SIG-M5 treated with dmso at 0.1 percent for 504 hours (cell line): ENCODE measurements around the gene CFAP410.

ENCODE experiments used
- DNase-seq: peaks from one replicate; lab custom pipeline; 2025; ENCODE audit not compliant: unreplicated experiment; lab: John Stamatoyannopoulos, UW

Gene CFAP410

DNA sequence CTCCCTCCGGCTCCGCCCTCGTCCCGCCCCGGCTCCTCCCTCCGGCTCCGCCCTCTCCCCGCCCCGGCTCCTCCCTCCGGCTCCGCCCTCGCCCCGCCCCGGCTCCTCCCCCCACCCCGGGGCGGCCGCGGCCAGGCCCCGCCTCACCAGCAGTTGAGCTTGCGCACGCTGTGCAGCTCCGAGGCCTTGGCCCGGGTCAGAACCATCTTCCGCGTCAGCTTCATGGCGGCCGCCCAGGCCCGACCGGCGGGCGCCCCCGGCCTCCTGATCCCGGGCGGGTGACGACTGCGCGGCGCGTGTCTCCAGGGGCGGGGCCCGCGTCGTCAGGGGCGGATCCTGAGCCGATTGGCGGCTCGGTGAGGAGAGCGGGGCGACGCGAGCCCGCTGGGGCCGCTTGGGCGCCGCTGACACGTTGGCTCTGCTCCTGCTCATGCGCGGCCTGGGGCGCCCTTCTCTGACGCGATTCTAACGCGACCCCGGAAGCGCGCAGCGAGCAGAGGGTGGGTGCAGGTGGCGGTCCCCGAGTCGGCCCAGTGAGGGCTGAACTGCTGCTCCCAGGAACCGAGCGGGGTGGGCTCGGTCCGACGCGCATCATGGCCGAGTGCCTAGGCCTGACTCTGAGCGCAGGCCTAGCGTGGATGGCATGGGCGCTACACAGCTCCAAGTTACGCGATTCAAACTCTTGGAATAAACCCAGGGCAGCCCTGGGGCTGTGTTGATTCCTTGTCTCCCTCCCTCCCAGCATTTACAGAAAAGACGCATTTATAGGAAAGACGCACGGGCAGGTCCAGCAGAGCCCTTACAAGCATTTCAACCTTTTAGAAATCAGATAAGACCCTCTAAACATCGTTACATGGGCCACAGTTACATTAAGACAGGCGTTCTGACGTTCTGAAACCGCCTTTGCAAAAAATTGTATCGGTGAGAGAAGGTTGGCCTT lies at the start of gene CFAP410:
Gene CFAP410, minus strand, starts transcription at position 420 of the 940 bp plus-strand sequence. Its CDS starts 196 bp downstream, at position 224.
- peak; percentile 94 for DNase-seq

DNA sequence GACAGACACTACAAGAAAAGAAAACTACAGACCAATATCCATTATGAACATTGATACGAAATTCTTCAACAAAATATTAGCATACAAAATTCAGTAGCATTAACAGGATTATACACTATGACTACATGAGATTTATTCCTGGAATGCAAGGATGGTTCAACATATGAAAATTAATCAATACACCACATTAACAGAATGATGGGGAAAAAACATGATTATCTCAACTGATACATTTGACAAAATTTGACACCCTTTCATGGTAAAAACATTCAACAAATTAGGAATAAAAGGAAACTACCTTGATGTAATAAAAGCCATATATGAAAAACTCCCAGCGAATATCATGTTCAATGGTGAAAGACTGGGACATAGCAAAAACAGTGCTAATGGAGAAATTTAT lies 45.8 kb upstream of the CFAP410 start:
- DNase-seq: no peak

DNA sequence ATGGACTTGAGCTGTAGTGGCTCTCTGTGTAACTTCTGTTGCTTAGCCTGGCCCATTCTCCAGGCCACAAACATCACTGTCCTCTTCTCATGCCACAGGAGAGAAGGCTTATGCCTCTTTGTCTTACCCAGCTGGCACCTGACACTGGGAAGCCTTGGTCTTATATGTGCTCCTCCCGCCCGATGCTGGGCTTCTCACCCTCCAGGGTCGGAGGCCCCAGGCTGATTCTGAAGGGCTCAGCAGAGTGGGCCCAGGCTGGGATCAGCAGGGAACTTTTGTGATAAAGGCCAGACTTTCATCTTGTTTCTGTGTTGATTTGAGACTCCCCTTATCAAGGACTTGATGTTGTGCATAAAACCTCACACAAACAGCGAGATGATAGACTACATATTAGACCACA lies 44.0 kb upstream of the CFAP410 start:
- DNase-seq: no peak

DNA sequence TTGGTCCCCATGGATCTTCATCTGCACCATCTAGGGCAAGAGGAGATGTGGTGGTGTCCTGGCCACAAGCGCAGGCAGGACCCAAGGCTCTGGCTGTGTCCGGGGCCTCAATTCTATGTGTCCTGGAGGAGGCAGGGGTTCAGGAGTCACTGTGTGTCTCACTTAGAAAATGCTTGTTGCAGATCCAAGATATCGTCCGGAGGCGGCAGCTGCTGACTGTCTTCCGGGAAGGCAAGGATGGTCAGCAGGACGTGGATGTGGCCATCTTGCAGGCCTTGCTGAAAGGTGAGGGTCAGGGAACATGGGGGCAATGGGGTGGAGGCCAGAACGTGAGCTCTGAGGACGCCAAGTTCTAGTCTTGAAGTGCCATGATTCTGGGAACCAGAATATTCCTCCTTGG lies 43.3 kb upstream of the CFAP410 start:
- DNase-seq: no peak

DNA sequence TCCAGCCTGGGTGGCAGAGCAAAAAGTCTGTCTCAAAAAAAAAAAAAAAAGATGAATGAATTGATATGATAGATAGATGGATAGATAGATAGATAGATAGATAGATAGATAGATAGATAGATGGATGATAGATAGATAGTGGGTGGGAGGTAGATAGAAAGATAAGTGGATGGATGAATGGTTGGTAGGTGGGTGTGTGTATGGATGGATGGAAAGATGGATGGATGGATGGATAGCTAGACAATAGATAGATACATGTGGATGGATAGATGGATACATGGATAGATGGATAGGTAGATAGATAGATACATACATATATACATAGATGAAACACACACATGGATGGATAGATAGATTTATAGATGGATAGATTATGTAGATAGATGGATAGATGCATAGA lies 42.7 kb upstream of the CFAP410 start:
- no peak for DNase-seq

DNA sequence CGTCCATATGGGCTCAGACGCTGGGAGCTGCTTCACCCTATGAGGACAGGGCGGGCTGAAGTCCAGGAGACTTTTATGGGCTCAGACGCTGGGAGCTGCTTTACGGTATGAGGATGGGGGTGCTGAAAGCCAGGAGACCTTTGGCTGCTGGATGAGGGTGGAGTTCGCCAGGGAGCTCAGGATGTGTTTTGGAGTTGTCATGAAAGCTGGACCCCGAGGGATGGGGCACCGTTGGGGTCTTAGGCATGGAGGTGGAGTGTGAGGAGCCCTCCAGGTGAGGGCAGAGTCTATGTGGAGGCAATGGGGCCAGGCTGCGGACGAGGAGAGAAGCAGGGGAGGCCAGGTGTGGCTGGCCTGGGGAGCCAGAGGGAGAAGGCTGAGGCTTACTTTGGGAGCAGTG lies 41.7 kb upstream of the CFAP410 start:
- no peak for DNase-seq

DNA sequence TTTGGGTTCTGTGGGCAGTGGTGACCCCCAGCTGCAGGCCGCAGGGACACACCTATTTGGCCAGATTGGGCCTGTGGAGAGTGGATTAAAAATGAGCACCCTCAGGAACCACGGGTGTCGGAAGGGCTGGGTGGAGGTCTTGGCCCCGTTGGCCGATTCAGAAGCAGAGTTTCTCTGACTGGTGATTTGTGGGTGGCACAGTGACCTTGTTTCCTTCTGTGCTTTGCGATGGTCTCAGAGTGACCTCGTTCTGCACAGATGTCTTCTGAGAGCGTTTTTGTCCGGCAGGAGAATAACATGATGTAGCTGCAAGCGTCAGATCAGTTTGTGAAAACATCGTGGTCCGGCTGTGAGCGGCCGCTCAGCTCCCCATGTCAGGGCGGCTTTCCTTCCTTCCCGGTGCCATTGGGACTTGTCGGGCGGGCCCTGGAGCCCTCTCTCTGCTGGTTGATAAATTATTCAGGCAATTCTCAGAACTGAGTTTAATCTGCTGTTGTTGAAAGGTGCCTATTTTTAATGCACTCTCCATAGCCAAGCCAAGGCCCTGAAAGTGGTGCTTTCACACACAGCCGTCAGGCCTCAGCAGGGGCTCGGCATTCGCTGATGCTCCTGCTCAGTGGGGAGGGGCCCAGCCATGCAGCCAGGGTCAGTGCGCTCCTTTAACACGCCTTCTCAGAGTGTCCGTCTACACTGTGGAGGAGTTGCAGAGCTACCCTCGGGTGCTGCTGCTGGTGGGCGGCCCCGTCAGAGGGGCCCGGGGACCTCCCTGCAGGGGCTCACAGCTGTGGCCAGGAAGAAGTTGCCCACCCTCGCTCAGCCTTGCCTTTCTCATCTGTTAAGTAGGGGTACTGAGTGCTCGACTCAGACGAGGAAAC lies 41.0 kb upstream of the CFAP410 start:
- DNase-seq: no peak

DNA sequence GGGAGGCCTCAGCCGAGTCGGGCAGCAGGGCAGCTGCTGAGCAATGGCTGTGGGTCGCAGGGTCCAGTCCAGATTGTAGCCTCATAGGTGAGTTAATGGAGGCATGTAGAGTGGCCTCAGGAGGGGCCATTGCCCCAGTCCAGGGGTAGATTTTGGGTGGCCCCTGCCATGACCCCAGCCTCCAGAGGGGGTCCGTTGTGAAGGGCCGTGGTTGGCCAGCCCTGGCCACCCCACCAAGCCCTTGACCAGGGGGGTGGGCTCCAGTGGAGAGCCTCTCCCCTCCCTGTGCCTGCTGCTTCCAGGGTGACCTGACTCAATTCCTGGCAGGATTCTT lies 40.3 kb upstream of the CFAP410 start:
- no peak for DNase-seq

DNA sequence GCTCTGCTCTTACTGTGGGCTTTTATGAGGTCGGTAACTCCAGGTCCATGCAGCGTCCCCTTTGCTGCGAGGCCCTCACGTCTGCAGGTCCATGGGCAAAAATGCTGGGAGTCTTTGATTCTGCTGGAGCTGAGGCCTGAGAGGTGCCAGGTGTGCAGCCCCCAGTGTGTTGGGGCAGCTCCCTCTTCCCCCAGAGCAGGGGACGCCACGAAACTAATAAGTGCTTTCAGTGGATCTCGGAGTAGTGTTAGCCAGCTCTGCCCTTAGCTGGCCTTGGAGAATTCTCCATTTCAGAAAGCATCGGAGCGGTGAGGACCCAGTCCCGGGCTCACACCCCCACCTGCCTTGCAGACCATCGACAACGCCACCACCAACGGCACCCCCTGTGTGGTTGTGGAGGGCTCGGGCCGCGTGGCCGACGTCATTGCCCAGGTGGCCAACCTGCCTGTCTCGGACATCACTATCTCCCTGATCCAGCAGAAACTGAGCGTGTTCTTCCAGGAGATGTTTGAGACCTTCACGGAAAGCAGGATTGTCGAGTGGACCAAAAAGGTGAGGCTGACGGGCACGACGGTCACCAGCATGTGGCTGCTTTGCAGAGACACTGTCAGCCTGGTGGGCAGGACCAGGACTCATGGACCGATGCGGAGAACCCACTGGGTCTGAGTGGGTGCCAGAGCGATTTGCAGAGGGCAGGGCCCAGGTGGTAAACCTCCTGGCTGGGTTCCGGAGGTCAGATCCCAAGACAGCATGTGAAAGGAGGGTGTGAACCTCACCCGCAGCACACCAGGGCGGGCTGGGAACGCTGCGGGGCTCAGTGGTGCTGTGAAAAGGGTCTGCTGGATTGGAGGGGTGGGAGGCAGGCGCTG lies 39.7 kb upstream of the CFAP410 start:
- no peak for DNase-seq

DNA sequence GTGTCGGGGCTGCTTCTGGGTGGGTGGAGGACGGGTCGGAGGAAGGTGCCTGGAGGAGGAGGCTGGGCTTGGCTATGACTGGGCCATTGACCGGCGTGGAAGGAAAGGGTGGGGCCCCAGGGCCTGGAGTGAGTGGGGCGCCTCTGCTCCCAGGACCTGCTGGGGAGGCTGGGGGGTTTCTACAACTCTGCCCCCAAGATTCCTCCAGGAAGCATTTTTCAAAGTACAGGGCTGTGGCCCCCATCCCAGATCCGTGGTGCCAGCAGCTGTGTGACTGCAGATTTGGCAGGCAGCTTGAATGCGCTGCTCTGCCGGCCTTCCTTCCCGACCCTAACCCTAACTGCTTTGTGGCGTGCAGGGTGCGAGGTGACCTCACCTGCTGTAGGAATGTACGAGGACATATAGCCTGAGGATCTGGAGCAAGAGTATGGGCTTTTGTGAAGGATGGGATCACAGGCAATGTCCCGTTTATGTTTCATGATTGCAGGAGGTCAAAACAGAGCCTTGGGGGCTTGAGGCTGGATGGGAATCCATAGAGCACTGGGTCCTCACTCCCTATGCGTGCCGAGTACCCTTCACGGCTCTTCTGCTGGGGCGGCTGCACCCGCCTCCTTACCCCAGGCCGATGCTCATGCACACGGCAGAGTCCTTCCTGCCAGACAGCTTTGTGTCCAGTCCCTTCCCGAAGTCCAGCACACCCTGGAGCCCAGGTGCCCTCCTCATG lies 38.9 kb upstream of the CFAP410 start:
- DNase-seq: no peak

DNA sequence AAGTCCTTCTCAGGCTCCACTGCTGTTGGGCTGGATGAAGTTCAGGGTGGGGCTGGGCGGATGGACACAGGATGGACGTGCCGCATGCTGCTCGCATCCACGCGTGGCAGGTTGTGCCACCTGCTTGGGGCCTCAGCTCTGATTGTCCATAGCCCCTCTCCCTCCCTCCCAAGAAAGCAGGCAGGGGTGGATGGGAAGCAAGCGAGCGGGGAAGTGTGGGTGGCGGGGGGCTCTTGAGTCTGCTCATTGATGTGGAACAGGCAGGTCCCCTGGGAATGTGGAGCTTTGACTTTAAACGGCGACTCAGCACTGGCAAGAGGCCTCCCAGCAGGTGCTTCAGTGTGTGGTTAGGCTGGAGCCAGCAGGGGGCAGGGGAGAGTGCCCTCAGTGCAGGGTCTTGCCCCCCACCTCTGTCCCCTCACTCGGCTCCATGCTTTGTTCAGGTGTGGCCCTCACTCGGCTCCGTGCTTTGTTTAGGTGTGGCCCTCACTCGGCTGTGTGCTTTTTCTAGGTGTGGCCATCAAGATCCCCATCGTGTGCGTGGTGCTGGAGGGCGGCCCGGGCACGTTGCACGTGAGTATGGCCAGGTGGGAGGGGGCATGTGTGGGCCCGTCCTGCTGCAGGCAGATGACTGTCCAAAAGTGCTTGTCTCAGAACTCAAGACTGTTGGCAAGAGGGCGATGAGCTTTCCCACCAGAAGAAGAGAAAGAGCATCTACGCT lies 38.2 kb upstream of the CFAP410 start:
- DNase-seq: no peak

DNA sequence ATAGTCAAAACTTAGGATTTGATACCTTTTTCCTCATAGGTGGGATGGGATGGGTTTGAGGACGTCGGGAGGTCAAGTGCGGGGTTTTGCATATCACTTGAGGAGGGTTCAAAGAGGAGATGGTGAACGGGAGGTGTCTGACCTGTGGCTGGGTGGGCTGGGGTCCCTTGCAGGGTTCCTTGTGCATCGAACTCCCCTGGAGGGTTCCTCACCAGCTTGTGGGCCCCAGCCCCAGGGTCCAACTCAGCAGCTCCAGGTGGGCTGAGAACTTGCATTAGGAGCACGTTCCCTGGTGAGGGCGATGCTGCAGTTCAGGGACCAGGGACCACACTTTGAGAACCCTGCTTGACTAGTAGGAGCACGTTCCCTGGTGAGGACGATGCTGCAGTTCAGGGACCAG lies 37.4 kb upstream of the CFAP410 start:
- no peak for DNase-seq

DNA sequence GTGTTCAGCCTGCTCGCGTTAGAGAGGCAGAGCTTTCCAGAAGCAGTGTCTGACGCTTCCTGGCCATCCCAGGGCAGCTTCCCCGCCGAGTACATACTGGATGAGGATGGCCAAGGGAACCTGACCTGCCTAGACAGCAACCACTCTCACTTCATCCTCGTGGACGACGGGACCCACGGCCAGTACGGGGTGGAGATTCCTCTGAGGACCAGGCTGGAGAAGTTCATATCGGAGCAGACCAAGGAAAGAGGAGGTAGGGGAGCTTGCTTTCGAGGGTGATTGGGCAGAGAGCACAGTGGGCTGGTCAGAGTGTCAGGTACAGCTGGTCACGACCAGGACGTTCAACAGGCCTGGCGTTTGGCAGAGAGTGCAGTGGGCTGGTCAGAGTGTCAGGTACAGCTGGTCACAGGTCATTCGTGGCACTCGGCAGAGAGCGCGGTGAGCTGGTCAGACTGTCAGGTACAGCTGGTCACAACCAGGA lies 36.6 kb upstream of the CFAP410 start:
- no peak for DNase-seq

DNA sequence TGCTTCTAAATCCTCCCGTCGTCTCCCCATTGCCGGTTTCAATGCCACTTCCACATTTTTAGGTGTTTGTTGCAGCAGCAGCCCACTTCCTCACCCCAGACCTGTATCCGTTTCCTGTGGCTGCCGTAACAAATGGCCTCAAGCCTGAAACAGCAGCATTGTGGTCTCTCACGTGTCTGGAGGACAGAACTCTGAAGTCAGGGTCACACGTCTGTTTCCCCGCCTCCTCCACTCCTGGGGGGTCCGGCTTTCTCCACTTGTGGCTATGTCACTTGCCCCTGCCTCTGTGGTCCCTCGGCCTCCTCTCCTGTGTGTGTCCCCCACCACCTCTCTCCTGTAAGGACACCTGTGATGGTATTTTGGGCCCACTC lies 36.1 kb upstream of the CFAP410 start:
- peak; percentile 72 for DNase-seq

DNA sequence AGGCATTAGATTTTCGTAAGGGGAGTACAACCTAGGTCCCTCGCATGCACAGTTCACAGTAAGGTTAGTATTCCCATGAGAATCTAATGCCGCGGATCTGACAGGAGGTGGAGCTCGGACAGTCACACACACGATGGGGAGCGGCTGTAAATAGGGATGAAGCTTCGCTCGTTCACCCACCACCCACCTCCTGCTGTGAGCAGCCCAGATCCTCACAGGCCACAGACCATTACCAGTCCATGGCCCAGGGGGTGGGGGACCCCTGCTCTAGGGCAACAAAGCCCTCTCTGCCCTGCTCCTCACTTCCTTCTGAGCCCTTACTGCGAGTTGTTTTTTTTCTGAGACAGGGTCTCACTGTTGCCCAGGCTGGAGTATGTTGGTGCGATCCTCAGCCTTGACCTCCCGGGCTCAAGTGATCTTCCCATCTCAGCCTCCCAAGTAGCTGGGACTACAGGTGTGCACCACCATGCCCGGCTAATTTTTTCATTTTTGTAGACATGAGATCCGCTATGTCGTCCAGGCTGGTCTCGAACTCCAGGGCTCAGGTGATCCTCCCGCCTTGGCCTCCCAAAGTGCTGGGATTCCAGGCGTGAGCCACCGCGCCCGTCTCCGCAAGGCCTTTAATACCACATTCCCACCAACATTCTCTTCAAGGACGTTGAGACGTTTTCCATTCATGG lies 35.6 kb upstream of the CFAP410 start:
- no peak for DNase-seq

DNA sequence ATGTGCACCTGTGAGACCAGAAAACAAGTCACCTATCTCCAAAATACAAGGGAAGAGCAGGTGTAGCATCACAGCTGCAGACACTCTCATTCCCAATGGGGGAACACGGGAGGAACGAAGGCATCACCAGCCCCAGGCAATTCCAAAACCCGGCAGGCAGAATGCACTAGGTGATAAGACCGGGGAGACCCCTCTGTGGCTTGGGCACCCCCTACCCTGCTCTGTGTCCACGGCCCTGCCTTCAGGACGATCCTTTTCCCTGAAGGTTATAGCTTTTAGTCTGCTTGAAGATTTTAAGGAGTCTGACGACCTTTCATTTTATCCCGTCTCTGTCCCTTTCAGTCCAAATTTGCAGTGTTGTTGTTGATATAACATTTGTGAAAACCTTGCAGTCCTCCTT lies 33.4 kb upstream of the CFAP410 start:
- DNase-seq: no peak

DNA sequence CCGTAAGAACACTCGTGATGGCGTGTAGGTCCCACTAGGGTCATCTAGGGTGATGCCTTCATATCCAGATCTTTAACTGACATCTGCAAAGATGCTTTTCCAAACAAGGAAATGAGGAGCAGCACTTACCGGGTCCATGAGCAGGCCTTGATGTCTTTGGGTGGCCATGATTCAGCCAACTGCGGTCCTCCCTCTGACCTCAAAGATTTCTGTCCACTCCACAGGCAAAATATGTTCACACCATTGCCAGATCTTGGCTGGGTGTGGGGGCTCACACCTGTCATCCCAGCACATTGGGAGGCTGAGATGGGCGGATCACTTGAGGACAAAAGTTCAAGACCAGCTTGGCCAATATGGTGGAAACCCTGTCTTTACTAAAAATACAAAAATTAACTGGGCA lies 32.4 kb upstream of the CFAP410 start:
- DNase-seq: no peak

DNA sequence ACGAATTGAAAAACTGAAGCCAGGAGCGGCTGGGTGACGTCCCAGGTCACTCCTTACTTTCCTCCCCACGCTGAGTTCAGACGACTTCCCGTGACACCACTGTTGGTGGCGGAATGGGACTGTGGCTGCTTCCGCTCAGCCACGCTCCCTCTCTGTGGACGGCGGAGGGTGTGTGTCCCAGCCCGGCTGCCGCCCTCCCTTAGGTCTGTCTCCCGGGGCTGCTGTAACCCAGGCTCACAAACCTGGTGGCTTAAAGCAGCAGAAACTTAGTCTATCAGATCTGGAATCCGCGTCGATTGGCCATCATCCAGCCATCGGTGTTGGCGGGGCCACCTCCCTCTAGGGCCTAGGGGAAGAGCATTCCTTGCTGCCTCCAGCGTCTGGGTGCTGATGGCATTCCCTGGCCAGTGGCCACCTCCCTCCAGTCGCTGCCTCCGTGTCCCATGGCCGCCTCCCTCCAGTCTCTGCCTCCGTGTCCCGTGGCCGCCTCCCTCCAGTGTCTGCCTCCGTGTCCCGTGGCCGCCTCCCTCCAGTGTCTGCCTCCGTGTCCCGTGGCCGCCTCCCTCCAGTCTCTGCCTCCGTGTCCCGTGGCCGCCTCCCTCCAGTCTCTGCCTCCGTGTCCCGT lies 31.7 kb upstream of the CFAP410 start:
- DNase-seq: no peak
